Bronchial epithelial cell (primary cell): ENCODE data around the gene EFHD2. TPM values are rescaled to one million over a fixed set of nuclear protein-coding genes. Genes with fewer than 3 reads are reported as not detected.

Experiments
- DNase-seq: peaks from one replicate; pipeline ENCODE4 v3.0.0-alpha.2; 2010; ENCODE audit warnings: low read depth
- FAIRE-seq: peaks from 2 replicates; lab custom pipeline; 2011; peaks lifted over from hg19 to GRCh38; lab: Jason Lieb, UNC
- H3K27me3 ChIP-seq: 2 replicates; pipeline ENCODE4 v1.5.1; 2011; ENCODE audit warnings: low read length; ENCODE audit not compliant: control insufficient read depth, insufficient read depth
- H3K36me3 ChIP-seq: 2 replicates; pipeline ENCODE4 v1.5.1; 2011; ENCODE audit warnings: low read length; ENCODE audit not compliant: control insufficient read depth, insufficient read depth
- H3K4me3 ChIP-seq: 2 replicates; pipeline ENCODE4 v1.5.1; 2011; ENCODE audit warnings: mild to moderate bottlenecking, low read depth, low read length, control low read depth
- total RNA-seq: library from RNA; depleted of rRNA; stranded (reverse); fragments of >200 nt; gene quantifications from 2 replicates; pipeline ENCODE4 v1.2.1, GENCODE V29; 2014
- TF ChIP-seq, protein P1 (sequence below): IDR thresholded peaks from 2 replicates; pipeline ENCODE4 v1.5.1; 2011; ENCODE audit warnings: mild to moderate bottlenecking, moderate library complexity, low read length, control low read depth, inconsistent platforms; ENCODE audit not compliant: insufficient read depth, severe bottlenecking

The EFHD2 gene
- total RNA-seq, 1 donor from 2014 or later: 42.6 TPM

DNA sequence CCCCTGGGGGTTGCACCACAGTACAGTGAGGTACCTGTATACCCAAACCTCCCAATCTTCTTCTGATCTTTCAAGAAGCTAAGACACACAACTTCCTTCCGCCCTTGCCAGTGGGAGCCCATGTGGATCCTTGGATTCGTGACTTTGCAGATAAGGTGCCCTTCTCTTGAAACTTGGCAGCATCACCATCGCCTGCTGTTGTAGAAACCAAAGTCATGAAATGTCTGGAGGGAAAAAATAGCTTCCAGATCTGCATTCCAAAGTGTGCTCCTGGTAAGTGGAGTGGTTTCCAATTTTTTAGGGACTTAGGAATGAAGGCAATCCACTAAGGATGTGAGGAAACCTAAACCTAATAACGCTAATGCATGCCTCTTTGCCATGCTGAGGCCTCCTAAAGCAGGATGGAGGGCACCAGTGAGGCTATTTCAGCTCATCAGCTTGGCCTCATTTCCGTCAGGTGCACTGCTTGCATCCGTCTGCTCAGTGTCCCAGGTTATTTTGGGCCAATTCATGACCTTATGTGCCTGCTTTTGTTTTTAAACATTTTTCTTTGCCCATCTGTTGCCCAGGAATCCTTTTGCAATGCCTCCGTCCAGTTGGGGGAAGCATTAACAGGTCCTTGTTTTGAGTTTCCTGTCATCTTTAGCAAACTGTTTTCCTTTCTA, 8.2 kb upstream of the EFHD2 start:
- H3K36me3 ChIP-seq: no peaks in the 10 kb centered on the region
- FAIRE-seq: no peak

DNA sequence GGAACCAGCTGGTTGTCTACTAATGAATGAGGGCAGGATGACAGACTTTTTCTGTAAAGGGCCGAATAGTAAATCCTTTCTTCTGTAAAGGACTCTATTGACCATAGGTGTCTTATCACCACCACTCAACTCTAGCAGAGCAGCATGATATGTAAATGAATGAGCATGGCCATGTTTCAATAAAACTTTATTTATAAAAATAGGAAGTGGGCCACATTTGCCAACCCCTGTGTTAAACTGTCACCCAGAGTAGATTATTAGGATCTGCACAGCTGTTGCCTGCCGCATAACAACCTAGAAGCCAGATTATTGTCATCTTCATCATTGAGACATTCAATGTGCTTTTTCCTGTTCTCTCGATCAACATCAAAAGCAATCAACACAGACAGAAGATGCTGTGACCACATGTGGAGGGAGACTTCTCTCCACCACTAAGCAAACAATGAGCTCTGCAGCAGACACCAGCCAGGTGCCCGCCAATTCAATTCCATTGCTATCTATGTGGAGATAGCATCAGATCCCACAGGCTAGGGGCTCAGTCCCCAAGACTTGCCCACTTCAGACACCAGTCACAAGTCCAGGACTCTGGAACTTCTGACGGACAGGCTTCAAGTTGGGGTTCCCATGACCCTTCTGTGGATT, 6.8 kb upstream of the EFHD2 start:
- Histone ChIP-seq H3K4me3 (no peak overlapping the region), H3K36me3 (no peaks in the 10 kb centered on the region), H3K27me3 (no peaks in the 10 kb centered on the region)
- DNase-seq (no peak), FAIRE-seq (no peak)
- TF ChIP-seq, protein P1, sequence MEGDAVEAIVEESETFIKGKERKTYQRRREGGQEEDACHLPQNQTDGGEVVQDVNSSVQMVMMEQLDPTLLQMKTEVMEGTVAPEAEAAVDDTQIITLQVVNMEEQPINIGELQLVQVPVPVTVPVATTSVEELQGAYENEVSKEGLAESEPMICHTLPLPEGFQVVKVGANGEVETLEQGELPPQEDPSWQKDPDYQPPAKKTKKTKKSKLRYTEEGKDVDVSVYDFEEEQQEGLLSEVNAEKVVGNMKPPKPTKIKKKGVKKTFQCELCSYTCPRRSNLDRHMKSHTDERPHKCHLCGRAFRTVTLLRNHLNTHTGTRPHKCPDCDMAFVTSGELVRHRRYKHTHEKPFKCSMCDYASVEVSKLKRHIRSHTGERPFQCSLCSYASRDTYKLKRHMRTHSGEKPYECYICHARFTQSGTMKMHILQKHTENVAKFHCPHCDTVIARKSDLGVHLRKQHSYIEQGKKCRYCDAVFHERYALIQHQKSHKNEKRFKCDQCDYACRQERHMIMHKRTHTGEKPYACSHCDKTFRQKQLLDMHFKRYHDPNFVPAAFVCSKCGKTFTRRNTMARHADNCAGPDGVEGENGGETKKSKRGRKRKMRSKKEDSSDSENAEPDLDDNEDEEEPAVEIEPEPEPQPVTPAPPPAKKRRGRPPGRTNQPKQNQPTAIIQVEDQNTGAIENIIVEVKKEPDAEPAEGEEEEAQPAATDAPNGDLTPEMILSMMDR: no peak

More for the DNA sequence above, 8.2 kb upstream of the EFHD2 start:
- Histone ChIP-seq H3K27me3 (no peaks in the 10 kb centered on the region), H3K4me3 (no peak overlapping the region)
- TF ChIP-seq, protein P1: no peak
- no peak for DNase-seq

DNA sequence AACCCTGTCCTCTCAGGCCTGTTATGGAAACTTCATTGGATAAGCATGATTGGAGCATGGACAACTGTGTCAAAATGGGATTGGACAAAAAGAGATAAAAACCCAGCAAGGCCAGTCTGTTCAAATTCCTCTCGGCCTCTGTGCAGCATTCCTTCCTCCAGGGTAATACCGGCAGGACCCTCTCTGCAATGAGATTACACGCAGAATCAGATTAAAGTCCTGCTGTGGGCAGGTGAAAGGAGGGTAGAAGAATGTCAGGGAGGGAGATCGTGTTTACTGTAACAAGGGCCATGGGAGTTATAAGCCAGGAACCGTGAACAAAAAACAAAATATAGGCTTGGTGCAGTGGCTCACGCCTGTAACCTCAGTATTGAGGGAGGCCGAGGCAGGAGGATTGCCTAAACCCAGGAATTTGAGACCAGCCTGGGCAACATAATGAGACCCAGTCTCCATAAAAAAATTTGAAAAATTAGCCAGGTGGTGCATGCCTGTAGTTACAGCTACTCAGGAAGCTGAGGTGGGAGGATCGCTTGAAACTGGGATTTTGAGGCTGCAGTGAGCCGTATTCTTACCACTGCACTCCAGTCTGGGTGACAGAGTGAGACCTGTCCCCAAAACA, 5.6 kb upstream of the EFHD2 start:
- DNase-seq: no peak
- no peak overlapping the region for H3K4me3 ChIP-seq
- TF ChIP-seq, protein P1: no peak
- no peak for FAIRE-seq
- H3K27me3 ChIP-seq: no peaks in the 10 kb centered on the region
- H3K36me3 ChIP-seq: no peaks in the 10 kb centered on the region

DNA sequence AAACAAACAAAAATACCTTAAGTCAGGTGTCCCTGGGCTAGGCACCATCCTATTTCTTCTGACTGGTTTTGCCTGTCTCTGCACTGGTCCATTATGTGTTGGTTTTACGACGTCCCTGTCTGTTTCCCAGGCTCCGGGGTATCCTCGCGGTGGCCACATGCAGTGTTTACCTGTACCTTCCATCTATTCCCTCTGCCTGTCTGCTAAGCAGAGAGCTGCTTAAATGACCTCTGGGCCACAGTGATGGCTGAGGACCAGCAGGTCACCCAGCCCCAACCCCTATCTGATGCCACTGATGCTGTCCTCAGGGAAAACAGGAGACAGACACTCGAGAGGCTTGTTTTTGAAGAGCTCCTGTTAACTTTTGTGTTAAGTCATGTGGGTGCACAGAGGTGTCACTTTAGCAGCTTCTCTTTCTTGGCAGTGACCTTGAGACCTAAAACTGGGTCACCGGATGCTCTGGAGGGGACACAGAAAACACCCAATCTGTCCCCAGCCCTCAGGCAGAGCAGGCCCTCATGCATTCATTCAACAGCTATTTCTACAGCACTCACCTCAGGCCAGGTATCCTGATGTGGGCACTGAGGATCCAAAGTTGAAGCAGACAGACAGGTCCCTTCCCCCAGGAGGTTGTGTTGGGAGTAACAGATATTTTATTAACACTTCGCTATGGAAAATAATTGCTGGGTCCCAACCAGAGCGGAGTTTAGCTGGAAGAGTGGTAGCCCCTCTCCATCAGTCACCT, 4.4 kb upstream of the EFHD2 start:
- no peaks in the 10 kb centered on the region for H3K36me3 ChIP-seq
- FAIRE-seq (no peak), DNase-seq (no peak)
- no peak overlapping the region for H3K4me3 ChIP-seq
- TF ChIP-seq, protein P1: no peak
- no peaks in the 10 kb centered on the region for H3K27me3 ChIP-seq

DNA sequence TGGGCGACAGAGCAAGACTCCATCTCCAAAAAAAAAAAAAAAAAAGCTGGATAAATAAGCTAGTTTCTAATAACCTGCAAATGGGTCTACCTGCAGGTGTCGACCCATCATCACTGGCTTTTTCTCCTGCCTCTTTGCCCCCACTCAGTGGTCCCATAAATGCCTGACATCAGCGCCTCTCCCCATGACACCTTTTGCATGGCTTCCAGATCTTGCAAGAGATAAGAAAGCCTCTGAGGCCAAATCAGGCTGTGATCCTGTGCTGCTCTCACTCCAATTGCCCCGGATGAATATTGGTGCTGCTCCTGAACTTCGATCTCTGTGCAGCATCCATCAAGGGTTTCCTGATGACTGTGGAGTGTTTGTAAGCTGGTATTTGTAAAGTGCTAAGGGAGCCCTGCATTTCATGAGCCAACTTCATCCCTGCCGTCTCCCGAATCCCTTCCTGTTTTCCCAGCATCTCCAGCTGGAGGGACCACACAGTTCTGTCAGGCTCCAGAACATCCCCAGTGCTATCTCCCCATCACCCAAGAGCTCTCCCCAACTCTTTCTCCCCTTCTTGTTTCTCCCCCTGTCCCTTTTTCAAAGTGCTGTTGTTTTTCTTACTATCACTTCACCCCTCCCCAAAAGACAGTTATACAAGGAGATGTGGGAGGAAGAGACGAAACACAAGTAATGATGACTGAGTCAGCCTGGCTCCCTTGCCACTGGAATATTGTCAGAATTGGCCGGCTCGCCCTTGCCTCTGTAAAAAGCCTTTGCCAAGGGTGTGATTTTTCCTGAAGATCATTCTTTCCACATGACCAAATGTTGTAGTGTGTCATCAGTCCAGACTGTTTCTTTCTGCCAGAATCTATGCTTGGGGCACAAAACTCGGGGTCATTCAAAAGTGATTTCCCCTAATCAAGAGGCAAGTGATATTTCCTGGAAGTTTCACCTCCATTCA, 2.8 kb upstream of the EFHD2 start:
- peak; percentile 7 for FAIRE-seq
- TF ChIP-seq, protein P1: no peak
- no peaks in the 10 kb centered on the region for H3K27me3 ChIP-seq
- DNase-seq: peak; percentile 85
- H3K4me3 ChIP-seq: no peak overlapping the region
- H3K36me3 ChIP-seq: no peaks in the 10 kb centered on the region
